CD4-positive, alpha-beta T cell treated with Interleukin-15 for 1 hour (primary cell): Measurements from ENCODE around the gene PRG2.

Source experiments
- DNase-seq: peaks from one replicate; pipeline ENCODE4 v3.0.0-alpha.2; 2020

PRG2 gene

GRCh38 chr11:57390535-57390934 is at the start of gene PRG2:
TSS of gene PRG2 (minus strand) at chr11:57390650. CDS start at chr11:57389944, 706 bp downstream.
- DNase-seq, result no peak

GRCh38 chr11:57439786-57440185 is 49.3 kb upstream of the PRG2 start:
- DNase-seq, result no peak

GRCh38 chr11:57438345-57439285 is 48.2 kb upstream of the PRG2 start:
- DNase-seq, result no peak

- DNase-seq, result no peak
Observed at GRCh38 chr11:57436031-57436430, 45.6 kb upstream of the PRG2 start.

- no peak for DNase-seq
Observed at GRCh38 chr11:57434640-57435546, 44.4 kb upstream of the PRG2 start.

- DNase-seq, result peak; percentile 54
Observed at GRCh38 chr11:57432714-57433163, 42.3 kb upstream of the PRG2 start.

- peak; percentile 25 for DNase-seq
Observed at GRCh38 chr11:57432149-57432561, 41.7 kb upstream of the PRG2 start.

- DNase-seq, result no peak
Observed at GRCh38 chr11:57430952-57431351, 40.5 kb upstream of the PRG2 start.

GRCh38 chr11:57429946-57430345 is 39.5 kb upstream of the PRG2 start:
- DNase-seq, result no peak

- no peak for DNase-seq
Observed at GRCh38 chr11:57428643-57429042, 38.2 kb upstream of the PRG2 start.

GRCh38 chr11:57427727-57428082 is 37.3 kb upstream of the PRG2 start:
- no peak for DNase-seq

GRCh38 chr11:57426929-57427726 is 36.7 kb upstream of the PRG2 start, which contains the start of gene SLC43A3:
TSS of gene SLC43A3 (minus strand) at chr11:57427121. CDS start at chr11:57426172, 949 bp downstream.
- DNase-seq, result peak; percentile 70

- no peak for DNase-seq
Observed at GRCh38 chr11:57426439-57426928, 36.0 kb upstream of the PRG2 start.

- DNase-seq, result no peak
Observed at GRCh38 chr11:57425565-57426438, 35.4 kb upstream of the PRG2 start.

- DNase-seq, result peak; percentile 87
Observed at GRCh38 chr11:57424792-57425564, 34.5 kb upstream of the PRG2 start.

GRCh38 chr11:57424137-57424791 is 33.8 kb upstream of the PRG2 start:
- DNase-seq, result no peak

- no peak for DNase-seq
Observed at GRCh38 chr11:57422669-57423068, 32.2 kb upstream of the PRG2 start.

- DNase-seq, result no peak
Observed at GRCh38 chr11:57421805-57422204, 31.4 kb upstream of the PRG2 start.

GRCh38 chr11:57421066-57421465 is 30.6 kb upstream of the PRG2 start:
- DNase-seq, result no peak

GRCh38 chr11:57419146-57419545 is 28.7 kb upstream of the PRG2 start:
- DNase-seq, result no peak
